SH-SY5Y (cell line): ENCODE measurements around the gene C15orf62.

Experiments used
- GATA2 ChIP-seq: IDR thresholded peaks from 2 replicates; pipeline ENCODE4 v1.6.1; 2011; ENCODE audit warnings: mild to moderate bottlenecking, low read depth, low read length
- GATA3 ChIP-seq: IDR thresholded peaks from 2 replicates; pipeline ENCODE4 v1.6.1; 2011; ENCODE audit warnings: low read depth, mild to moderate bottlenecking, low read length, moderate library complexity

GRCh38 chr15:40799523-40799922 is 29.7 kb downstream of the C15orf62 start:
- TF ChIP-seq GATA2 (no peak), GATA3 (no peak)
